VCaP (cell line): ENCODE data around the gene NCOA5.

Source experiments
- H3K27ac ChIP-seq: fragments of 450-650 bp; 2 replicates; pipeline ENCODE4 v1.5.1; 2017
- CTCF ChIP-seq: fragments of 450-650 bp; conservative IDR thresholded peaks from 2 replicates; pipeline ENCODE4 v1.5.1; 2017; ENCODE audit warnings: mild to moderate bottlenecking, moderate library complexity

Gene NCOA5

GRCh38 chr20:46123482-46124245 lies 33.9 kb upstream of the NCOA5 start:
- no peak overlapping the region for H3K27ac ChIP-seq
- TF ChIP-seq CTCF: no peak

- no peak for TF ChIP-seq CTCF
- H3K27ac ChIP-seq: no peak overlapping the region
Measured at GRCh38 chr20:46122516-46123481, 33.0 kb upstream of the NCOA5 start.

- TF ChIP-seq CTCF: no peak
- no peak overlapping the region for H3K27ac ChIP-seq
Measured at GRCh38 chr20:46122071-46122470, 32.3 kb upstream of the NCOA5 start.

- no peak for TF ChIP-seq CTCF
- H3K27ac ChIP-seq: no peak overlapping the region
Measured at GRCh38 chr20:46121184-46121930, 31.6 kb upstream of the NCOA5 start.

- no peak for TF ChIP-seq CTCF
- no peak overlapping the region for H3K27ac ChIP-seq
Measured at GRCh38 chr20:46120136-46120535, 30.4 kb upstream of the NCOA5 start.

GRCh38 chr20:46119547-46119946 lies 29.8 kb upstream of the NCOA5 start:
- no peak overlapping the region for H3K27ac ChIP-seq
- TF ChIP-seq CTCF: no peak
